ENCODE measurements around the gene DPEP1.
"Not testable (repeated sequence)": the region's sequence is repeated elsewhere in the genome, so short reads cannot be mapped to it uniquely, and the experiment has no call there.

Gene DPEP1

DNA sequence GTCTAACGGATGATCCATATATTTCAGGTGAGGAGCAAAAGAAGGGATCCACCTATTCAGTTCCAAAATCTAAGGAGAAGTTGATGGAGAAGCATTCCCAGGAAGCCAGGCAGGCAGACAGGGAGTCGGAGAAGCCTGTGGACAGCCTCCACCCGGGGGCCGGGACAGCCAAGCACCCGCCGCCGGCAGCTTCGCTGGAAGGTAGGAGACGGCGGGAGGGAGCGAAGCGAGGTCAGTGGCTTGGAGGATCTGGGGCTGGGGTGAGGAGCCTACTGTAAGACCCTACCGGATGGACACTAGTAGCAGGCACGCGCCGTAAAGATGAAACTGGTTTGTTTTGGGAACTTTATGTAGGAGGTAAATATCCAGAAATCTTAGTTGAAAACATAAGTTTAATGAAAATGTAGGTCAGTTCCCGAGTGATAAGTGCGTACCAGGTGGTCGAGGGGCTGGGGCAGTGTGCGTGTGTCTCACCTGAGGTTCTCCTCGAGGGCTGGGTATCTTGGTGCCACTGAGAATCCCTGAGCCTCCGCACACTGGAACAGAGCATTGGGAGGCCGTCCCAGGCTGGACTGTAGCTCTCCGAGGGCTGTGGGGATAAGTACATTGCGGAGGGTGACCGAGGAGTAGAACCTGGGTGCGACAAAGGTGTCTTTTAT, 44.9 kb downstream of the DPEP1 start:
- peak overlapping the region; percentile 86 for H3K4me3 ChIP-seq (ENCODE audit: control insufficient read depth, low read depth, low read length)
- no peak for DNase-seq (ENCODE audit: low read depth)
- TF ChIP-seq CTCF (IDR thresholded peaks at IDR 0.05; ENCODE audit: control insufficient read depth, insufficient read depth, low read depth, low read length, missing control alignments), result no peak

GRCh38 chr16:89660146-89660545, 46.7 kb downstream of the DPEP1 start:
- no peak for TF ChIP-seq CTCF (IDR thresholded peaks at IDR 0.05; ENCODE audit: control insufficient read depth, insufficient read depth, low read depth, low read length, missing control alignments)
- H3K4me3 ChIP-seq (ENCODE audit: control insufficient read depth, low read depth, low read length), result no peak overlapping the region
- no peak for DNase-seq (ENCODE audit: low read depth)

GRCh38 chr16:89661215-89661614, 47.8 kb downstream of the DPEP1 start:
- DNase-seq (ENCODE audit: low read depth), result no peak
- H3K4me3 ChIP-seq (ENCODE audit: control insufficient read depth, low read depth, low read length), result no peak overlapping the region
- TF ChIP-seq CTCF (IDR thresholded peaks at IDR 0.05; ENCODE audit: control insufficient read depth, insufficient read depth, low read depth, low read length, missing control alignments), result no peak

GRCh38 chr16:89664238-89664637, 50.8 kb downstream of the DPEP1 start:
- not testable (repeated sequence) for H3K4me3 ChIP-seq (ENCODE audit: control insufficient read depth, low read depth, low read length); DNase-seq (ENCODE audit: low read depth)

DNA sequence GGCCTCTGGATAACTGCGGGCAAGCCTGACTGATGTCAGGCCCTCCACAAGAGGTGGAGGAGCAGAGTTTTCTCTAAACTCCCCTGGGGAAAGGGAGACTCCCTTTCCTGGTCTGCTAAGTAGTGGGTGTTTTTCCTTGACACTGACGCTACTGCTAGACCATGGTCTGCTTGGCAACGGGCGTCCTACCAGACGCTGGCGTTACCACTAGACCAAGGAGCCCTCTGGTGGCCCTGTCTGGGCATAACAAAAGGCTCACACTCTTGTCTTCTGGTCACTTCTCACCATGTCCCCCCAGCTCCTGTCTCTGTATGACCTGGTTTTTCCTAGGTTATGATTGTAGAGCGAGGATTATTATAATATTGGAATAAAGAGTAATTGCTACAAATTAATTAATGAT, 53.6 kb downstream of the DPEP1 start:
- not testable (repeated sequence) for DNase-seq (ENCODE audit: low read depth); H3K4me3 ChIP-seq (ENCODE audit: control insufficient read depth, low read depth, low read length)
- TF ChIP-seq CTCF (IDR thresholded peaks at IDR 0.05; ENCODE audit: control insufficient read depth, insufficient read depth, low read depth, low read length, missing control alignments), result peak; percentile 50

- H3K4me3 ChIP-seq (ENCODE audit: control insufficient read depth, low read depth, low read length), result no peak overlapping the region
- no peak for DNase-seq (ENCODE audit: low read depth)
- TF ChIP-seq CTCF (IDR thresholded peaks at IDR 0.05; ENCODE audit: control insufficient read depth, insufficient read depth, low read depth, low read length, missing control alignments), result no peak
These were observed 54.2 kb downstream of the DPEP1 start for GRCh38 chr16:89667633-89668032.

DNA sequence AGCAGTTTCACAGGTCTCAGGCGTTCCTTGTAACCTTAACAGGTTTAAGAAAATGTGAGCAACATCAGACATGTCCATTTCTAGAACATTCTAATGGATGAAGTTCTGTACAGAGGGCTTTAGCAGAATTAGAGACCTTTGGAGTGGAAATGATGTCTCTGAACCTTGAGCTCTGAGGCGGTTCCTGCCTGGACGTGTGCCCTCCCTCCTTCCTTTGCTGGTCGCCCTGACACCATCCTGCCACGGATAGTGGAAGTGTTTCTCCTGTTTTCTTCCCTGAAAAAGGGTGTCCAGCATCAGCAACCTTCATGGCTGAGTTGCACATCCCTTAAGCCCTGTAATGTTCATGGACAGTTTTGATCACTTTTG, 55.3 kb downstream of the DPEP1 start:
- H3K4me3 ChIP-seq (ENCODE audit: control insufficient read depth, low read depth, low read length), result no peak overlapping the region
- DNase-seq (ENCODE audit: low read depth), result no peak
- TF ChIP-seq CTCF (IDR thresholded peaks at IDR 0.05; ENCODE audit: control insufficient read depth, insufficient read depth, low read depth, low read length, missing control alignments), result no peak

Data from AG09309 (cell line).